Endothelial cell of umbilical vein (primary cell): ENCODE measurements around the gene BICRA. TPM values are rescaled to one million over a fixed set of nuclear protein-coding genes. Genes with fewer than 3 reads are reported as not detected.

Experiments
- BruUV-seq: library from RNA; stranded (reverse); fragments of 400-500 nt; replicated peaks from 2 replicates; lab custom pipeline; 2021; lab: Mats Ljungman, UMichigan
- CTCF ChIA-PET: fragments of 300-600, 350-600 bp; sonication (Branson Sonifier 250); formaldehyde crosslinking; loops from one replicate; lab custom pipeline; 2021; ENCODE audit warnings: antibody characterized with exemption, inconsistent platforms; lab: Charles Lee
- POLR2A ChIA-PET: fragments of 300-600, 350-600 bp; sonication (Branson Sonifier 250); formaldehyde crosslinking; loops from one replicate; lab custom pipeline; 2021; ENCODE audit warnings: antibody characterized with exemption, inconsistent platforms; lab: Charles Lee
- DNase-seq: peaks from one replicate; pipeline ENCODE4 v3.0.0-alpha.2; 2011; ENCODE audit warnings: low read depth, low spot score
- FAIRE-seq: peaks from 2 replicates; lab custom pipeline; 2011; peaks lifted over from hg19 to GRCh38; lab: Jason Lieb, UNC
- H2AFZ ChIP-seq: 2 replicates; pipeline ENCODE4 v1.6.0; 2012; ENCODE audit warnings: low read depth, low read length, control low read depth, inconsistent platforms
- H3K27ac ChIP-seq: 2 replicates; pipeline ENCODE4 v1.5.1; 2011; ENCODE audit warnings: low read depth, mild to moderate bottlenecking, control low read depth, low read length, moderate library complexity; ENCODE audit not compliant: insufficient read depth
- H3K27me3 ChIP-seq, 2 experiments: 2 replicates each; pipeline versions ENCODE4 v1.6.0 to v1.6.1; 2011; ENCODE audit warnings: low read length in 2 of 2, mixed read lengths in 1 of 2; ENCODE audit not compliant: control insufficient read depth in 2 of 2, insufficient read depth in 2 of 2
- H3K36me3 ChIP-seq, 2 experiments: 2 replicates in 1 of 2; 3 replicates in 1 of 2; pipeline ENCODE4 v1.5.1; 2011; ENCODE audit warnings: low read length in 2 of 2, mild to moderate bottlenecking in 1 of 2, moderate library complexity in 1 of 2; ENCODE audit not compliant: control insufficient read depth in 2 of 2, insufficient read depth in 2 of 2; ENCODE audit errors: extremely low read depth in 1 of 2
- H3K4me1 ChIP-seq: 3 replicates; pipeline ENCODE4 v1.5.1; 2011; ENCODE audit warnings: mild to moderate bottlenecking, low read length; ENCODE audit not compliant: control insufficient read depth, insufficient read depth; ENCODE audit errors: extremely low read depth
- H3K4me2 ChIP-seq: 2 replicates; pipeline ENCODE4 v1.6.1; 2011; ENCODE audit warnings: low read length, control low read depth, mixed read lengths; ENCODE audit not compliant: insufficient read depth
- H3K4me3 ChIP-seq, 3 experiments: fragments of 200-600 bp in 1 of 3; sonication (generic), shearing (Covaris generic) in 1 of 3; replicated peaks in 1 of 3; 2 replicates each; pipeline ENCODE4 v1.5.1; 2011 to 2016; ENCODE audit warnings: control low read depth in 3 of 3, low read length in 3 of 3, mild to moderate bottlenecking in 2 of 3, inconsistent platforms in 1 of 3, low read depth in 1 of 3, moderate library complexity in 1 of 3; ENCODE audit not compliant: insufficient read depth in 1 of 3
- H3K79me2 ChIP-seq: 2 replicates; pipeline ENCODE4 v1.6.0; 2012; ENCODE audit warnings: low read length, inconsistent platforms; ENCODE audit not compliant: control insufficient read depth, insufficient read depth
- H3K9ac ChIP-seq: replicated peaks from 2 replicates; pipeline ENCODE3; 2011; ENCODE audit warnings: low read length, control low read depth; ENCODE audit not compliant: insufficient read depth; ENCODE audit errors: extremely low read depth
- H3K9me1 ChIP-seq: replicated peaks from 3 replicates; pipeline ENCODE4 v1.6.0; 2011; ENCODE audit warnings: mild to moderate bottlenecking, low read length; ENCODE audit not compliant: control insufficient read depth, insufficient read depth; ENCODE audit errors: extremely low read depth
- H3K9me3 ChIP-seq: replicated peaks from 2 replicates; pipeline ENCODE4 v1.5.1; 2012; ENCODE audit warnings: low read length, inconsistent platforms; ENCODE audit not compliant: control insufficient read depth, insufficient read depth
- H4K20me1 ChIP-seq: replicated peaks from 2 replicates; pipeline ENCODE3; 2011; ENCODE audit warnings: mild to moderate bottlenecking, low read length; ENCODE audit not compliant: control insufficient read depth, insufficient read depth; ENCODE audit errors: extremely low read depth
- CTCF ChIP-seq, 2 donors: IDR thresholded peaks; 1 replicate in 1 of 2; 2 replicates in 1 of 2; pipeline ENCODE4 v1.5.1; 2011; ENCODE audit warnings: low read length in 2 of 2, mild to moderate bottlenecking in 2 of 2, moderate library complexity in 2 of 2, control low read depth in 1 of 2, inconsistent platforms in 1 of 2, low read depth in 1 of 2; ENCODE audit not compliant: insufficient read depth in 1 of 2; ENCODE audit errors: extremely low read depth in 1 of 2
- EZH2 ChIP-seq: IDR thresholded peaks from 2 replicates; pipeline ENCODE4 v1.6.1; 2012; ENCODE audit warnings: borderline replicate concordance, low read depth, mild to moderate bottlenecking, moderate library complexity, low read length, inconsistent platforms; ENCODE audit not compliant: severe bottlenecking
- FOS ChIP-seq: IDR thresholded peaks from 2 replicates; pipeline ENCODE4 v1.6.1; 2011; ENCODE audit warnings: mild to moderate bottlenecking, low read length, moderate library complexity, borderline replicate concordance; ENCODE audit not compliant: insufficient read depth
- GATA2 ChIP-seq: IDR thresholded peaks from 2 replicates; pipeline ENCODE4 v1.7.0; 2011; ENCODE audit warnings: low read depth, mild to moderate bottlenecking, moderate library complexity, mixed read lengths, low read length; ENCODE audit not compliant: insufficient read length, insufficient read depth
- JUN ChIP-seq: IDR thresholded peaks from 2 replicates; pipeline ENCODE4 v1.6.1; 2011; ENCODE audit warnings: borderline replicate concordance, low read depth; ENCODE audit not compliant: insufficient read length, insufficient read depth
- MYC ChIP-seq: IDR thresholded peaks from one replicate; pipeline ENCODE4 v1.6.1; 2011; ENCODE audit warnings: mild to moderate bottlenecking, low read depth, low read length
- POLR2A ChIP-seq: IDR thresholded peaks from 2 replicates; pipeline ENCODE4 v1.6.1; 2012; ENCODE audit warnings: low read depth, mild to moderate bottlenecking, control low read depth, low read length
- POLR2AphosphoS5 ChIP-seq: IDR thresholded peaks from 2 replicates; pipeline ENCODE4 v1.6.1; 2012; ENCODE audit warnings: low read depth, mild to moderate bottlenecking, control low read depth, low read length, moderate library complexity; ENCODE audit not compliant: insufficient read depth
- dilution Hi-C: fragments of 300-500 bp; cut with MboI; formaldehyde crosslinking; loops from one replicate; pipeline ENCODE4 v1.15.0; 2019; ENCODE audit warnings: low sequenced_read_pairs; ENCODE audit not compliant: extremely low pct_ligation_motif_present
- intact Hi-C: fragments of 100-400 bp; cut with micrococcal nuclease; formaldehyde crosslinking; loops from one replicate; pipeline ENCODE4 v1.10.0; 2022
- polyA plus RNA-seq, 4 experiments: library from polyadenylated mRNA; depleted of rRNA in 3 of 4; stranded (reverse) in 3 of 4; unstranded in 1 of 4; fragments of >200 nt; gene quantifications; 2 replicates each; pipeline versions ENCODE4 v1.2.1 to v1.2.3, GENCODE V29; 2011 to 2012; ENCODE audit warnings: missing spikeins in 1 of 4
- total RNA-seq: library from RNA; stranded (reverse); gene quantifications from 2 replicates; pipeline ENCODE4 v1.2.3, GENCODE V29; 2021
- TF ChIP-seq, protein P1 (sequence below): IDR thresholded peaks from 2 replicates; pipeline ENCODE4 v1.6.1; 2011; ENCODE audit not compliant: insufficient read depth, insufficient read length

The BICRA gene
- total and polyA plus RNA-seq, 2 donors (not counting 3 experiments of a cell fraction or from before 2014, with no cell fraction given): 3.8 to 20.5 TPM

- H2AFZ ChIP-seq: no peak overlapping the region
- H3K9me1 ChIP-seq: no peaks in the 10 kb centered on the region
- H3K27me3 ChIP-seq: no peaks in the 10 kb centered on the region
- peaks cover 2 to 3% of the 10 kb centered on the region in 2 experiments for H3K36me3 ChIP-seq
- H3K4me3 ChIP-seq: no peak overlapping the region
- ChIA-PET POLR2A (no interaction called here), CTCF (no interaction called here)
- FAIRE-seq (no peak), DNase-seq (no peak)
- H3K9me3 ChIP-seq: no peaks in the 10 kb centered on the region
- H3K4me1 ChIP-seq: no peaks in the 10 kb centered on the region
- H3K27ac ChIP-seq: no peak overlapping the region
- no peak overlapping the region for H3K4me2 ChIP-seq
- intact Hi-C loops: no loop called here
- peaks cover 75% of the 10 kb centered on the region for H3K79me2 ChIP-seq
- no TSS peak for BruUV-seq
- TF ChIP-seq POLR2AphosphoS5 (no peak), MYC (no peak), JUN (no peak), FOS (no peak), POLR2A (no peak), EZH2 (no peak), CTCF (IDR thresholded peaks at IDR 0.05; ENCODE audit: extremely low read depth in 1 of 2, insufficient read depth in 1 of 2, low read depth in 1 of 2, low read length in 2 of 2) (no peak), GATA2 (no peak)
- TF ChIP-seq, protein P1, sequence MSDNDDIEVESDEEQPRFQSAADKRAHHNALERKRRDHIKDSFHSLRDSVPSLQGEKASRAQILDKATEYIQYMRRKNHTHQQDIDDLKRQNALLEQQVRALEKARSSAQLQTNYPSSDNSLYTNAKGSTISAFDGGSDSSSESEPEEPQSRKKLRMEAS: no peak
- H3K9ac ChIP-seq: no peak overlapping the region
- dilution Hi-C loops: no loop called here
- peaks cover 4% of the 10 kb centered on the region for H4K20me1 ChIP-seq
Observed at GRCh38 chr19:47630594-47630993, 21.7 kb downstream of the BICRA start.
